ENCODE measurements around the gene SLIT1. TPM values are rescaled to one million over a fixed set of nuclear protein-coding genes. Genes with fewer than 3 reads are reported as not detected.

The SLIT1 gene
- total RNA-seq (2014; rRNA removed; shearing (Covaris generic)) (0.10 and 0.13 TPM in 2 replicates), total RNA-seq (2022) (0.77 and 1.0 TPM in 2 replicates), Bru-seq, nascent RNA (percentile 21 among the genes with signal in this experiment), BruChase-seq, experiment 1, labeled RNA remaining after a 6-hour chase (percentile 22 among the genes with signal in this experiment), BruChase-seq, experiment 2, labeled RNA remaining after a 2-hour chase (percentile 23 among the genes with signal in this experiment)
- long read RNA-seq, partial matches to known transcripts, result 0 of 2 reads
- long read RNA-seq, other reads (novel, unspliced or antisense), result 2 of 2 reads

DNA sequence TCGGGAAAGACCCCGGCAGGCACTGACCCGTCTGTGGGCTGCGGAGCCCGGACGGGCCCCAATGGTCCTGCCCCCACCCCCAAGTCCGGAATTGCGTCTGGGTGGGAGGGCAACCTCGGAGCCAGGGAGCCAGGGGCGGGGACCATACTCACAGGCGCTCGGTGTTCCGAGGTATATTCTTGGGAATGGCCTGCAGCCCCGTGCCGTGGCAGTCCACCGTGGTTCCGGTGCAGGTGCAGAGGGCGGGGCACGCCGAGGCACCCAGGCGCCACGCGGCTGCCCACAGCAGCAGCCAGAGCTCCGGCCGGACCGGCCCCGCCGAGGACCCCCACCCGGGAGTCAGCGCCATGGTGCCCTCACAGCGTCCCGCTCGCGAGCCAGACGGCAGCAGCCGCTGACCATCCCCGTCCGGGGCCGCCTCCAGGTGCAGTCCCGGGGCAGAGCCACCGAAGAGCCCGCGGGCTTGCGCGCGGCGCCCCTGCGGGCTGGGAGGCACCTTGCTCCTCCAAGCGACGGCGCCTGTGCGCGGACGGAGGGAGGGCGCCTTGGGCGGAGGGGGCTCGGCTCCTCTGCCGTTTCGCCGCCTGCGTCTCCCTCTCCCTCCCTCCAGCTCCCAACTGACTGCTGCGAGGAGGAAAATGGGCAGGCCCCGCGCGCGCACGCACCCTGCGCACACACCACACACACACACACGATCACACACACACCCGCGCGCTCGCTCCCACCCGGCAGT lies at the start of gene SLIT1:
TSS of gene SLIT1 (minus strand) at position 634 of the 733 bp plus-strand sequence. CDS start at position 349, 285 bp downstream.
- Histone ChIP-seq H3K4me2 (ENCODE audit: low read length) (peak within 1 kb of the TSS; percentile 21; the same call in 1 of the 2 replicates), H4K20me1 (ENCODE audit: insufficient read depth, low read length) (no peaks in the 10 kb centered on the region), H3K9me2 (ENCODE audit: insufficient read depth, low read length) (no peaks in the 10 kb centered on the region), H3K9me3 (ENCODE audit: low read length) (no peaks in the 10 kb centered on the region), H2AFZ (ENCODE audit: low read length) (no peak within 1 kb of the TSS), H3K27ac (ENCODE audit: low read depth, low read length, poor library complexity, severe bottlenecking) (no peak within 1 kb of the TSS), H3K4me1 (ENCODE audit: insufficient read depth, low read length, poor library complexity, severe bottlenecking) (peaks cover 13% of the 10 kb centered on the region), H3K4me3 (ENCODE audit: low read depth, low read length, poor library complexity, severe bottlenecking) (no peak within 1 kb of the TSS), H3K36me3 (ENCODE audit: insufficient read depth, low read length) (no peaks in the 10 kb centered on the region), H3K79me2 (ENCODE audit: insufficient read depth, low read depth, low read length) (no peaks in the 10 kb centered on the region)
- no peak for DNase-seq (ENCODE audit: low spot score)
- no peak for TF ChIP-seq CTCF (conservative IDR thresholded peaks at IDR 0.05; ENCODE audit: low read length)
- ChIA-PET POLR2A (no interaction called here), CTCF (ENCODE audit: unreplicated experiment) (no interaction called here)
- intact Hi-C loops (cut with micrococcal nuclease; ENCODE audit: unreplicated experiment), result no loop called here
- no TSS peak for BruUV-seq (replicated peaks)

DNA sequence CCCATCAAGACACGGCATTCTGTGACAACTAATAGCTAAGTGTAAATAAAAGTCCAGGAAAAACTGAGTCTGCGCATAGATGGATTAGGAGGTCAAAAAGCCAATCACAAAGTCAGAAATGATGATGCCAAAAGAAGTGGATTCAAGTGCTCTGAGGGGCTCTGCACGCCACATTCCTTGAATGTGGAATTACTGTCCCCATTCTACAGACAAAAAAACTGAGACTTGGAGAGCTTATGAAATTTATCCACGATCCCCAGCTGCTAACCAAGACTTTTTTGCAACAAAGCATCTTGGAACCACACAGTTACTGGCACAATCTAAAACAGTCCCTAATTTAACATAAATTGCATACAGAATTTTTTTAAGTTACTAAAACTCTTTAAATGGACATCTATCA lies 49.6 kb upstream of the SLIT1 start:
- H3K9me3 ChIP-seq (ENCODE audit: low read length), result no peaks in the 10 kb centered on the region
- CTCF ChIA-PET (ENCODE audit: unreplicated experiment), result interaction anchor here (1.1 to 1.2 kb wide), 2 partner anchors 28 to 198 kb away, joined by 3 read pairs; no protein-coding TSS in a partner anchor
- H3K4me3 ChIP-seq (ENCODE audit: low read depth, low read length, poor library complexity, severe bottlenecking), result no peak overlapping the region
- H3K27ac ChIP-seq (ENCODE audit: low read depth, low read length, poor library complexity, severe bottlenecking), result no peak overlapping the region
- DNase-seq (ENCODE audit: low spot score), result no peak
- TF ChIP-seq CTCF (conservative IDR thresholded peaks at IDR 0.05; ENCODE audit: low read length) (no peak), EZH2phosphoT487 (IDR thresholded peaks at IDR 0.05; ENCODE audit: borderline replicate concordance, low read depth, low read length) (no peak)
- no peaks in the 10 kb centered on the region for H3K79me2 ChIP-seq (ENCODE audit: insufficient read depth, low read depth, low read length)
- POLR2A ChIA-PET, result interaction anchor here (0.6 kb wide), 1 partner anchor 239 kb away, joined by 3 read pairs; no protein-coding TSS in a partner anchor
- no TSS peak for BruUV-seq (replicated peaks)
- no peak overlapping the region for H3K4me2 ChIP-seq (ENCODE audit: low read length)
- no peak overlapping the region for H2AFZ ChIP-seq (ENCODE audit: low read length)
- no peaks in the 10 kb centered on the region for H4K20me1 ChIP-seq (ENCODE audit: insufficient read depth, low read length)
- no peaks in the 10 kb centered on the region for H3K9me2 ChIP-seq (ENCODE audit: insufficient read depth, low read length)
- peaks cover 60% of the 10 kb centered on the region for H3K36me3 ChIP-seq (ENCODE audit: insufficient read depth, low read length)
- intact Hi-C loops (cut with micrococcal nuclease; ENCODE audit: unreplicated experiment), result loop anchor here (2.0 kb wide), 1 partner anchor 163 kb away; no protein-coding TSS in a partner anchor
- H3K4me1 ChIP-seq (ENCODE audit: insufficient read depth, low read length, poor library complexity, severe bottlenecking), result no peaks in the 10 kb centered on the region
